LNCAP (cell line): ENCODE measurements around the gene SORT1.

ENCODE experiments used
- CTCF ChIP-seq: fragments of 450-650 bp; IDR thresholded peaks from 2 replicates; pipeline ENCODE4 v1.5.1; 2017; ENCODE audit warnings: mild to moderate bottlenecking

Gene SORT1

DNA sequence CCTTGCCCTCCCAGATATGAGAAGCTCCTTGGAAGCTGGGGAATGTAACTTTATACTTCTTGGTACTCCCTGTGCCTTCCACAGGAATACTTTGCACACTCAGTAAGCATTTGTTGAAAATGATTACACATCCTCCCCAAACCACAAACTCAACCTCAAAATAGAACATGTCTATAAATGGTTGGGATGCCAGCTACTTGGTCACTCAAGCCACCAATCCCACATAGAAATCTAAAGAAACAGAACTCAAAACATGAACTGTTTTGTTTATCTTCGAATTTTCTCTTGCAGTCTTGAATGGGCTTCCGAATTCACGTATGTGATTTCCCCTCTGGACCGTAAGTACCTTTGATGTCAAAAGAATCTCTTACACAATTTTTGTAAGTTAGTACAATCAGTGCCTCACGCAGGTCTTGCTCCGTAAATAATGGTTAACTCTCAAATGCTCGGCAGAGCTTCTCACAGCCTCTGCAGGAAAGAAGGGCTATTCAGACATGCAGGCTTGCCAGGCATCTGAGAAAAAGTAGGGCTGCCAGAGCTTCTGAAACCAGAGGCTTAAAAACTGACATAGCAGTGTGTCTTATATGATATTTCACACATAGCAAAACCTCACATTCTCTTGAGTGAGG lies 26.9 kb downstream of the SORT1 start:
- no peak for TF ChIP-seq CTCF

GRCh38 chr1:109369167-109369746 lies 28.5 kb downstream of the SORT1 start:
- TF ChIP-seq CTCF: no peak

- no peak for TF ChIP-seq CTCF
Observed at GRCh38 chr1:109368464-109368863, 29.3 kb downstream of the SORT1 start.

- no peak for TF ChIP-seq CTCF
Observed at GRCh38 chr1:109367626-109368025, 30.1 kb downstream of the SORT1 start.

DNA sequence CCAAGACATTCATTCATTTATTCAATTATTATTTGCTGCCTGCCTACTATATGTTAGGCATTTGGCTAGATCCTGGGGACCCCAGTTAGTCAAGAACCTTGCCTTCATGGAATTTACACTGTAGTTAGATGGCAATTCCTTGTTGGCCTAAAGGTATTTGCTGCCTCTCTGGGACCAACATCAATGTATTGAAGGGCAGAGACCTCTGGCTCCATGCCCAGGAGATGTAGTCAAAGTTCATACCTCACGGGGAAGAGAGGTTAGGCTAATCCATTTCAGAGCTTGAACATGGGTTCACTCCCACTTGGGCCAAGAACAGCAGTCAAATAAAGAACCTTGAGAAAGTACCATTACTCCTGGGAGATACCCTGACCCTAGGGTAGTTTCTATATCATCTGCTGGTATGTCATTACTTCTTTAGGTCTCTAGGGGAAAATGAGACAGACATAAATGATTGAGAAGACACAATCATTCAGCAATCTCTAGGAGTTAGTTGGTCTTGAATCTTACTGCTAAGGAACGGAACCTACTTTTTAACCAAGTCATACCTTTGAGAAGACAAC lies 32.0 kb downstream of the SORT1 start:
- no peak for TF ChIP-seq CTCF

- TF ChIP-seq CTCF: no peak
Observed at GRCh38 chr1:109361649-109362048, 36.1 kb downstream of the SORT1 start.

GRCh38 chr1:109361069-109361468 lies 36.6 kb downstream of the SORT1 start:
- no peak for TF ChIP-seq CTCF
